ENCODE data around the gene NR3C2.

Gene NR3C2

DNA sequence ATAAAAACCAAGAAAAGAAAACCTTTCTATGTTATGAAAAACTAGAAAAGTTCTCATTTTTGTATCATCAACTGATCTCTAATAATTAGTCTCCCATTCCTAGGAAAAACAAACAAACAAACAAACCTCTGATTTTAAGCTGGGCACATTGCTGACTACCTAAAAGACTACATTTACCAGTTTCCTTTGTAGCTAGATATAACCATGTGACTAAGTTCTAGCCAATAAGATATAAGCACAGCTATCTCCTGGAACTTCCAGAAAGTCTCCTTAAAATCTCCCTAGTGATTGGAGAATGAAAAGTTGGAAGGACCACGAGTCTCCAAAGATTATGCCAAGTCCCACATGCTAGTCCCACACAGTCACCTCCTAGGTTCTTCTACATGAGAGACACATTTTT is 108.9 kb downstream of the NR3C2 start:
- TF ChIP-seq CTCF (conservative IDR thresholded peaks at IDR 0.05; ENCODE audit: low read depth, low read length): no peak
- no peak overlapping the region for H3K9ac ChIP-seq
- H2AFZ ChIP-seq (ENCODE audit: low read depth): no peak overlapping the region
- H3K27ac ChIP-seq: no peak overlapping the region
- no peak overlapping the region for H3K4me2 ChIP-seq
- H3K36me3 ChIP-seq (ENCODE audit: insufficient read depth): no peaks in the 10 kb centered on the region
- no peaks in the 10 kb centered on the region for H3K27me3 ChIP-seq (ENCODE audit: insufficient read depth, low read depth)
- H3K4me3 ChIP-seq (IDR thresholded peaks at IDR 0.05; ENCODE audit: insufficient read depth, low read depth, low read length): no peak overlapping the region
- no peaks in the 10 kb centered on the region for H3K4me1 ChIP-seq (ENCODE audit: low read depth, poor library complexity, severe bottlenecking)
- no peaks in the 10 kb centered on the region for H4K20me1 ChIP-seq (ENCODE audit: insufficient read depth)
- H3K79me2 ChIP-seq (ENCODE audit: insufficient read depth, low read depth): no peaks in the 10 kb centered on the region

DNA sequence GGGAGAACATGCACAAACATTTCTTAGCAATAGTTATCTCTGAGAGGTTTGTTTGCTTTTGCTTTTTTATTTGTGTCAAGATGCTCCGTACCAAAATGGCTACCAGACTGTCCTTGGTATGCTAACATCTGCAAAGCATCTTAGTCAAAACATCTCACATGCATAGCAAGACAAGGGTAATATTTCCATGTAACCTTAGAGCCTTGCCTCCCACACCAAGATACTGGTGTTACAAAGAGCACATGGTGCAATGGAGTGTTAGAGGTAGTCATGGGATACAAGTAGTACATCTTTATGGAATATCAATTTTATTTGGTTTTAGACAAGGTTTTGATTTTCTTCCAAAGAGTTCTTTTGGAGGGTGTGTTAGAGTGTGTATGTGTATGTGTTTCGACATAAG is 109.7 kb downstream of the NR3C2 start:
- no peaks in the 10 kb centered on the region for H3K4me1 ChIP-seq (ENCODE audit: low read depth, poor library complexity, severe bottlenecking)
- H3K36me3 ChIP-seq (ENCODE audit: insufficient read depth): no peaks in the 10 kb centered on the region
- H3K27me3 ChIP-seq (ENCODE audit: insufficient read depth, low read depth): no peaks in the 10 kb centered on the region
- no peak overlapping the region for H2AFZ ChIP-seq (ENCODE audit: low read depth)
- no peak overlapping the region for H3K4me3 ChIP-seq (IDR thresholded peaks at IDR 0.05; ENCODE audit: insufficient read depth, low read depth, low read length)
- H3K79me2 ChIP-seq (ENCODE audit: insufficient read depth, low read depth): no peaks in the 10 kb centered on the region
- TF ChIP-seq CTCF (conservative IDR thresholded peaks at IDR 0.05; ENCODE audit: low read depth, low read length): no peak
- H3K27ac ChIP-seq: no peak overlapping the region
- no peak overlapping the region for H3K4me2 ChIP-seq
- no peaks in the 10 kb centered on the region for H4K20me1 ChIP-seq (ENCODE audit: insufficient read depth)
- no peak overlapping the region for H3K9ac ChIP-seq

- Histone ChIP-seq H3K36me3 (ENCODE audit: insufficient read depth) (no peaks in the 10 kb centered on the region), H3K27me3 (ENCODE audit: insufficient read depth, low read depth) (no peaks in the 10 kb centered on the region), H3K4me3 (IDR thresholded peaks at IDR 0.05; ENCODE audit: insufficient read depth, low read depth, low read length) (no peak overlapping the region), H3K79me2 (ENCODE audit: insufficient read depth, low read depth) (no peaks in the 10 kb centered on the region), H3K9ac (no peak overlapping the region), H3K4me1 (ENCODE audit: low read depth, poor library complexity, severe bottlenecking) (no peaks in the 10 kb centered on the region), H3K4me2 (no peak overlapping the region), H4K20me1 (ENCODE audit: insufficient read depth) (no peaks in the 10 kb centered on the region), H3K27ac (no peak overlapping the region), H2AFZ (ENCODE audit: low read depth) (no peak overlapping the region)
- TF ChIP-seq CTCF (conservative IDR thresholded peaks at IDR 0.05; ENCODE audit: low read depth, low read length): no peak
Observed at GRCh38 chr4:148330724-148331123, 111.5 kb downstream of the NR3C2 start.

GRCh38 chr4:148330161-148330560 is 112.1 kb downstream of the NR3C2 start:
- TF ChIP-seq CTCF (conservative IDR thresholded peaks at IDR 0.05; ENCODE audit: low read depth, low read length): no peak
- Histone ChIP-seq H2AFZ (ENCODE audit: low read depth) (no peak overlapping the region), H3K79me2 (ENCODE audit: insufficient read depth, low read depth) (no peaks in the 10 kb centered on the region), H3K27ac (no peak overlapping the region), H3K4me3 (IDR thresholded peaks at IDR 0.05; ENCODE audit: insufficient read depth, low read depth, low read length) (no peak overlapping the region), H3K27me3 (ENCODE audit: insufficient read depth, low read depth) (no peaks in the 10 kb centered on the region), H3K36me3 (ENCODE audit: insufficient read depth) (no peaks in the 10 kb centered on the region), H3K9ac (no peak overlapping the region), H3K4me2 (no peak overlapping the region), H4K20me1 (ENCODE audit: insufficient read depth) (no peaks in the 10 kb centered on the region), H3K4me1 (ENCODE audit: low read depth, poor library complexity, severe bottlenecking) (no peaks in the 10 kb centered on the region)

DNA sequence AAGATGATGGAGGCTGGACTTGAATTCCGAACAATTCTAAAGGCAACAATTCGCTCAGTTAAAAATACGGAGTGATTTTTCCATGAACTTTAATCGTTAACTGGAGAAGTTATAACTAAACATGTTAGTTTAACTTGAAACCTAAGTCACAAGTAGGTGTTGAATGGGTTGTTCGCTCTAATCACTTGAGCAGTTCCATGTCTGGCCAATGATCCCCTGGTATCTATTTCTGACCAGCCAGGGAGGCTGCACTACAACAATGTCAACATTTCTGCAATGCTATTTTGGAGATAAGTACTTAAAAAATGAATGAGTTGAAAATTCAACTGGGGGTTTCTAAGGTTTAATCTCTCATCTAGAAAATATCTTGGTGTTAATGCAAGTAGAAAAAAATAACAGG is 112.5 kb downstream of the NR3C2 start:
- Histone ChIP-seq H4K20me1 (ENCODE audit: insufficient read depth) (no peaks in the 10 kb centered on the region), H3K4me2 (no peak overlapping the region), H2AFZ (ENCODE audit: low read depth) (no peak overlapping the region), H3K79me2 (ENCODE audit: insufficient read depth, low read depth) (no peaks in the 10 kb centered on the region), H3K36me3 (ENCODE audit: insufficient read depth) (no peaks in the 10 kb centered on the region), H3K27ac (no peak overlapping the region), H3K27me3 (ENCODE audit: insufficient read depth, low read depth) (no peaks in the 10 kb centered on the region), H3K4me1 (ENCODE audit: low read depth, poor library complexity, severe bottlenecking) (no peaks in the 10 kb centered on the region), H3K4me3 (IDR thresholded peaks at IDR 0.05; ENCODE audit: insufficient read depth, low read depth, low read length) (no peak overlapping the region), H3K9ac (no peak overlapping the region)
- TF ChIP-seq CTCF (conservative IDR thresholded peaks at IDR 0.05; ENCODE audit: low read depth, low read length): no peak

Measured in KMS-11 (cell line).